Epithelial cell of esophagus (primary cell): ENCODE measurements around the gene PGAP6.

Source experiments
- DNase-seq: peaks from one replicate; pipeline ENCODE4 v3.0.0; 2010; ENCODE audit warnings: low read depth
- H3K4me3 ChIP-seq: 2 replicates; pipeline ENCODE4 v1.5.1; 2011; ENCODE audit warnings: mild to moderate bottlenecking, low read length, control low read depth
- CTCF ChIP-seq: IDR thresholded peaks from 2 replicates; pipeline ENCODE4 v1.5.1; 2011; ENCODE audit warnings: low read depth, mild to moderate bottlenecking, low read length, control low read depth, inconsistent platforms; ENCODE audit not compliant: insufficient read depth; ENCODE audit errors: missing control alignments

Gene PGAP6

GRCh38 chr16:330741-331140 lies 51.0 kb downstream of the PGAP6 start:
- no peak for TF ChIP-seq CTCF
- no peak for DNase-seq
- H3K4me3 ChIP-seq = no peak overlapping the region

GRCh38 chr16:325375-326145 lies 56.2 kb downstream of the PGAP6 start:
- no peak overlapping the region for H3K4me3 ChIP-seq
- no peak for DNase-seq
- TF ChIP-seq CTCF = no peak

GRCh38 chr16:324451-325334 lies 57.1 kb downstream of the PGAP6 start:
- no peak overlapping the region for H3K4me3 ChIP-seq
- no peak for TF ChIP-seq CTCF

GRCh38 chr16:324201-324450 lies 57.7 kb downstream of the PGAP6 start:
- no peak for TF ChIP-seq CTCF
- no peak overlapping the region for H3K4me3 ChIP-seq

More at GRCh38 chr16:324451-325334, 57.1 kb downstream of the PGAP6 start:
- peak; percentile 63 for DNase-seq

GRCh38 chr16:322476-323143 lies 59.2 kb downstream of the PGAP6 start:
- DNase-seq = no peak
- H3K4me3 ChIP-seq = no peak overlapping the region
- no peak for TF ChIP-seq CTCF

More at GRCh38 chr16:324201-324450, 57.7 kb downstream of the PGAP6 start:
- no peak for DNase-seq

- TF ChIP-seq CTCF = no peak
- no peak for DNase-seq
- H3K4me3 ChIP-seq = no peak overlapping the region
Measured at GRCh38 chr16:321532-321931, 60.2 kb downstream of the PGAP6 start.
